GM18951 (cell line): ENCODE measurements around the gene PABPN1.
A peak's percentile ranks its signal among the peaks of the same experiment; 100 is the strongest.
"Not testable (repeated sequence)": the region's sequence is repeated elsewhere in the genome, so short reads cannot be mapped to it uniquely, and the experiment has no call there.

Experiments
- POLR2A ChIP-seq: IDR thresholded peaks from 4 replicates; pipeline ENCODE4 v1.6.1; 2011; ENCODE audit warnings: mild to moderate bottlenecking; ENCODE audit not compliant: insufficient read length, insufficient read depth; ENCODE audit errors: extremely low read depth
- in situ Hi-C: fragments of 300-500 bp; cut with MboI; formaldehyde crosslinking; loops from one replicate; pipeline ENCODE4 v1.12.0; 2022; ENCODE audit warnings: low sequenced_read_pairs, mixed read lengths, inconsistent platforms; ENCODE audit not compliant: unreplicated experiment

Gene PABPN1

DNA sequence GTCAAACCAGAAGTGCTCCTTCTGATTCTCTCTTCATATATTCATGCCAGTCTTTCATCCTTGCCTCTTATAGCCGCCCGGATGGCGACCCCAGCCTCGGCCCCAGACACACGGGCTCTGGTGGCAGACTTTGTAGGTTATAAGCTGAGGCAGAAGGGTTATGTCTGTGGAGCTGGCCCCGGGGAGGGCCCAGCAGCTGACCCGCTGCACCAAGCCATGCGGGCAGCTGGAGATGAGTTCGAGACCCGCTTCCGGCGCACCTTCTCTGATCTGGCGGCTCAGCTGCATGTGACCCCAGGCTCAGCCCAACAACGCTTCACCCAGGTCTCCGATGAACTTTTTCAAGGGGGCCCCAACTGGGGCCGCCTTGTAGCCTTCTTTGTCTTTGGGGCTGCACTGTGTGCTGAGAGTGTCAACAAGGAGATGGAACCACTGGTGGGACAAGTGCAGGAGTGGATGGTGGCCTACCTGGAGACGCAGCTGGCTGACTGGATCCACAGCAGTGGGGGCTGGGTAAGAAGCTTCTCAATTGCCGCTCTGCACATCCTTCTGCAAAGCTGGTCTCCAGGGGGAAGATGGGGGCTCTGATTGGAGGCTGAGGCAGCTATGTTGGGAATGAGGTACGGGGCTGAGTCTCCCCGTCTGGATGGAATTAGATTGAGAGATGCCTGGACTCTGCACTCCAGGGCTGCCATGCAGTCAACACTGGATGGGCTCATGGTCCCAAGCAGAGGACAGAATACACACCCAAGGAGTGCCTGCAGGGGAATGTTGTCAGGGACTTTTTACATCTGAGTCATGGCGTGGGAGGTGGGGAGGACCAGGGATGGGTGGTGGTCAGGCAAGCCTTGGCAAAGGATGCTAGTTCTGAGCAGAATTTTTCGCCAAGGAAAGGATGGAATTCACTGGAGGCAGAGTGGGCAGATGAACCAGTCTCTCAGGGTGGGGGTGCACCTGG, 13.3 kb upstream of the PABPN1 start:
- in situ Hi-C loops = no loop called here
- TF ChIP-seq POLR2A = no peak

DNA sequence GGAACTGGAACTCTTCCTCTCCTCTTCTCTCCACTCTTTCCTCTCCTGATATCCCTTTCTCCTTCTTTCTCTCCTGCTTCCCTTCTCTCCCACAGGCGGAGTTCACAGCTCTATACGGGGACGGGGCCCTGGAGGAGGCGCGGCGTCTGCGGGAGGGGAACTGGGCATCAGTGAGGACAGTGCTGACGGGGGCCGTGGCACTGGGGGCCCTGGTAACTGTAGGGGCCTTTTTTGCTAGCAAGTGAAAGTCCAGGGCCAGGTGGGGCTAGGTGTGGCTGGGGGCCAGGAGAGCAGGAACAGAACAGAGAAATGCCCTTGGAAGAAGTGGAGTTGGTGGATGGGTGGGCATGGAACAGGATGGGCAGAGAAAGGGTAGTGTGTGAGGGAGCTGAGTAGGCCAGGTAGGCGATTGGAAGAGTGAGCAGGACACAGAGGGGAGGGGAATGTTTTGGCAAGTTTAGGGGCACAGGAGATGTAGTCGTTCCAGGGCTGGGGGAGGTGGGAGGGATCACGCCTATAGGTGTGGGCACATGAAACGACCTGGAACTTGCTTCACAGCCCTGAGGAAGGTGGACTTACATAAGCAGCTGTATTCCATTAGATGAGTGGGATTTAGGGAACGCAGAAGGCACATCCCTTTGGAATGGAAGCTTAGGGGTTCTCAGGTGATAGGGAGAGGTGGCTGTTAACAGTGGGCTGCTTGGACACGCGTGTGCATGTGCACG, 12.4 kb upstream of the PABPN1 start:
- in situ Hi-C loops = no loop called here
- no peak for TF ChIP-seq POLR2A

DNA sequence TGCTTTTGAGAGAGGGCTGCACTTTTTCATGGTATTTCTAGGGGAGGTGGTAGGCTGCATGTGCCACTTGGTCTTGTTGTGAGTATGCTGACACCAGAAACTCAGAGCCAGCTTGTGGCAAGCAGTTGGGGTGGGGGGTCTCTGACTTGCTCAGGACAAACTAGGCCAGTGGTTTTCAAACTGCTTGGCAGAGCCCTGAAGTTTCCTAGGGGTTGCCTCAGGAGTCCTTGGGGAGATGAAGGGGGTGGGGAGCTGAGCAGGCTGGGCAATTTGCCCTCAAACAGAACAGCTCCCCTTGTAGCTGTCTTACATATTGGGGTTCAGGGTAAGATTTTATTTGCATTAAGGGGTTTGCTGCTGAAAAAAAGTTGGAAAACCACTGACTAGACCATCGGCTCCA, 10.7 kb upstream of the PABPN1 start:
- in situ Hi-C loops = no loop called here
- TF ChIP-seq POLR2A = no peak

DNA sequence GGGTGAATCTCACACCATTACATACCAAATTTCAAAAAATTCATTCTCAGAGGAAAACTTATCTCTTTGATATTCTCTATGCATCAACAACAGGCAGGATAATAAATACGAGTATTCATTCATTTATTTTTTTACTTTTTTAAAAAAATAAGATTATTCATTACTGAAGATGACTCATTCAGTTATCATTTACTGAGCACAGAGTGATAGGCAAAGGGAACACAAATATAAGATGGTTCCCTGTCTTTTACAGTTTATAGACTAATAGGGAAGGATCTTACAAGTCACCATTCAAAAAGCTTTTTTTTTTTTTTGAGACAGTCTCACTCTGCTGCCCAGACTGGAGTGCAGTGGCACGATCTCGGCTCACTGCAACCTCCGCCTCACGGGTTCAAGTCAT, 5.0 kb upstream of the PABPN1 start:
- in situ Hi-C loops = no loop called here
- no peak for TF ChIP-seq POLR2A

DNA sequence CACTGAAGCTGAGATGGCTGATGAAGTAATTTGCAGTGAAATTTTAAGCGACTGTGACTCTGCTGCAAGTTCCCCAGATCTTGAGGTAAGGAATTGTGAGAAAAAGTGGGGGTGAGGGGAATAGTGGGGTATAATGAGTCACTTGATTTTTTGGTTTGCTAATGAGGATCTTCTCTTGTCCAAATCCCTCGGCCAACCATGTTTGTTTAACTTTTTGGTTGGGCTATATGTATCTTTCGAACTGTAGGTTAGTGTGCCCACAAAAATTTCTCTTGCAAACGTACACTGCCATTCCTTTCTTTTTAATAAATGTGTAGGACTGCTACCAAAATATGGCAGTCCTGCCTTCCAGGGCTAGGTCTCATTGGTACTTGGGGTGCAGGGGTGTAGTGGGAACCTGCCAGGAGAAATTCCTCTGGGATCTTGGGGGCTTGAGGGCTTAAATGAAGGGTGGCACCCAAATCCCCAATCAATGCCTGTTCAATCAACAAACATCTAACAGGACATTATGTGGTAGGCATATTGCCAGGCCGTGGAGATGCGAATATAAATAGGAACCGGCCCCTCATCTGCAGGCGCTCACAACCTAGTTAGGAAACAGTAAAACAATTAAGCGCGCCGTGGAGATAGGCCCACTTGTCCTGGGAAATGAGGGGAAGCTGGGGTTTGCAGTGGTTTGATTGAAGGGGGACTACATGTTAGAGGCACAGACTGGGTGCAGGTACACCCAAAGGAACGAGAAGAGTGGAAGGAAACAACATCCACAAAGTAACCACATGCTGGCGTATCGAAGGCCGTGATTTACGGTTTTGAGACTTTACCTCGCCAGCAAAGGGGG, 1.3 kb upstream of the PABPN1 start:
- in situ Hi-C loops = no loop called here
- TF ChIP-seq POLR2A = no peak

DNA sequence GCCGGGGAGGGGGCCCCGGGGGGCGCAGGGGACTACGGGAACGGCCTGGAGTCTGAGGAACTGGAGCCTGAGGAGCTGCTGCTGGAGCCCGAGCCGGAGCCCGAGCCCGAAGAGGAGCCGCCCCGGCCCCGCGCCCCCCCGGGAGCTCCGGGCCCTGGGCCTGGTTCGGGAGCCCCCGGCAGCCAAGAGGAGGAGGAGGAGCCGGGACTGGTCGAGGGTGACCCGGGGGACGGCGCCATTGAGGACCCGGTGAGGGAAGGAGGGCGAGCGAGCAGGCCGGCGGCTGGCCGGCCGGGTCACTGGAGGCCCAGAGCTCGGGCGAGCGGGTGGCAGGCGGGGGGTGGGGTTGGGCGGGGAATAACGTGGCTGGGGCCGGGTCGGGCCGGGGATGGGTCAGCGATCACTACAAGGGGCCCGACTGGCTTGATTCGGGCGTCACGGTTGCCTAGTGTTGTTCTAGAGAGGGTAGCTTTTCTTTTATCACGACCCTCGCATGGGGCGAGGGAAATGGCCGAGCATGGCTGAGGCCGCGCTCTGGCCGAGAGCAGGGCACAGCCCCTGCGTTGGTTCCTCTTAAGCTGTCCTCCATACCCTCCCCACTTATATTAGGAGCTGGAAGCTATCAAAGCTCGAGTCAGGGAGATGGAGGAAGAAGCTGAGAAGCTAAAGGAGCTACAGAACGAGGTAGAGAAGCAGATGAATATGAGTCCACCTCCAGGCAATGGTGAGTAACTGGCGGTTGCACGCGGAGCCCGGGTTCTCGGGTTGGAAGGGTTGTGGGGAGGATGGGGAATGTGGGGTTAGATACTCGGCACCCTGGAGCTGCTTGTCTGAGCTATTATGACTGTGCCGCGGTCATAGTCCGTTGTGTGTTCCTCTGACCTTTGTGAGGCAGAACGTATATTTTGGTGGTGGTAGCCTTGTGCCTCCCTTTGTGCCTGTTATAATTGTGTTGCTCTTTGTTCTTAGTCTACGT, 603 bp downstream of the PABPN1 start:
- in situ Hi-C loops = no loop called here
- TF ChIP-seq POLR2A = peak; percentile 25

DNA sequence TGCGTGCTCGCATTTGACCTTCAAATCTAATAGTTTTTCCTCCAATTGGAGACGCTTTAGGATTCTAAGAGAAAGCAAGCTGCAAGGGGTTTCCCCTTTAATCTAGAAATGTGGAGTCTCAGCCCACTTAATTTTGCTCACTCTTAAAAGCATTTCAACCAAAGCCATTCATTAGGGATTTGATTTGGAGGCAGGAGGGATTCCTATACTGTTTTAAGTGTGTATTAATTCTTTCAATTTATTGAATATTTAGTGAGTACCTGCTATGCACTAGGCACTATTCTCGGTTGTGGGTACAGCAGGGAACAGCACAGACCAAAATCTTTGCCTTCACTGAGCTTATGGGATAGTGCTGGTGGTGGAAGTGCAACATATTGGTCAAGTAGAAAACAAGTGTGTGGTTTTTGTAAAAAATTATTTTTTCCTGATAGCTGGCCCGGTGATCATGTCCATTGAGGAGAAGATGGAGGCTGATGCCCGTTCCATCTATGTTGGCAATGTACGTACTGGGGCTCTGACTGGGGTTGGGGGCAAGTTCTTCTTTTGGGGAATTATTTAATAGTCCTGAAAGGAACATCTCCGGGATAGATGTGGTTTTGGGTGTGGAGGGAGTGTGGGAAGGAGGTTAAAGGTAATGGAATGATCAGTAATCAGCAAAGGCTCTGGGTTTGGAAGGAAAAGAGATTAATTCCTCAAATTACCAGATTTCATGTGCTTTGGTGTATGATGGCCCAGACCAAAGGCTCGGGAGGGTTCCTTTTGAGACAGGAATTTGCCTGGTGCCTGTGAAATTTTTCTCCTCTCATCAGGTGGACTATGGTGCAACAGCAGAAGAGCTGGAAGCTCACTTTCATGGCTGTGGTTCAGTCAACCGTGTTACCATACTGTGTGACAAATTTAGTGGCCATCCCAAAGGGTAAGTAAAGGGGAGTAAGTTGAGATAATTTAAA, 1.6 kb downstream of the PABPN1 start:
- TF ChIP-seq POLR2A = no peak
- in situ Hi-C loops = no loop called here

DNA sequence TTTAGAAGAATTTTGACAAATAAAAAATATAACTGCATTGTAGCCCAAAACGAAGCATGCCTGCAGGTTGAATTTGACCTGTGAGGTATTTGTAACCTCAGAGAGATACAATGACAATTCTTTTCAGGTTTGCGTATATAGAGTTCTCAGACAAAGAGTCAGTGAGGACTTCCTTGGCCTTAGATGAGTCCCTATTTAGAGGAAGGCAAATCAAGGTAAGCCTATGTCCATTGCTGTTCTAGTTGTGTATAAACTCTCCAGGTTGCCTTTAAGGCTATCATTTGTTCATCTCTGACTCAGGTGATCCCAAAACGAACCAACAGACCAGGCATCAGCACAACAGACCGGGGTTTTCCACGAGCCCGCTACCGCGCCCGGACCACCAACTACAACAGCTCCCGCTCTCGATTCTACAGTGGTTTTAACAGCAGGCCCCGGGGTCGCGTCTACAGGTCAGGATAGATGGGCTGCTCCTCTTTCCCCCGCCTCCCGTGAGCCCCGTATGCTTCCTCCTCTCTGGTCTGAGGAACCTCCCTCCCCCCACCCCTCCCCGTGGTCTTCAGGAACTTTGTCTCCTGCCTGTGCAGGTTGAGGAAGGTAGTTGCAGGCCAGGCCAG, 2.7 kb downstream of the PABPN1 start:
- TF ChIP-seq POLR2A = no peak
- in situ Hi-C loops = no loop called here

DNA sequence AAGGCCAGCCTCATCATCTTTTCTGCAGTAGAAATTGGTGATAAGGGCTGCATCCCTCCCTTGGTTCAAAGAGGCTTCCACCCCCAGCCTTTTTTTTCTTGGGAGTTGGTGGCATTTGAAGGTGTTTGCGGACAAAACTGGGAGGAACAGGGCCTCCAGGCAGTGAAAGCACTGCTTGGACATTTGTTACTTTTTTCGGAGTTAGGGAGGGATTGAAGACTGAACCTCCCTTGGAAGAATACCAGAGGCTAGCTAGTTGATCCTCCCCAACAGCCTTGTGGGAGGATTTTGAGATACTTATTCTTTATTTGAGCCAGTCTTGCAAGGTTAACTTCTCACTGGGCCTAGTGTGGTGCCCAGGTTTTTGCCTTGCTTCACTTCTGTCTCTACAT, 3.2 kb downstream of the PABPN1 start:
- in situ Hi-C loops = no loop called here
- TF ChIP-seq POLR2A = no peak

DNA sequence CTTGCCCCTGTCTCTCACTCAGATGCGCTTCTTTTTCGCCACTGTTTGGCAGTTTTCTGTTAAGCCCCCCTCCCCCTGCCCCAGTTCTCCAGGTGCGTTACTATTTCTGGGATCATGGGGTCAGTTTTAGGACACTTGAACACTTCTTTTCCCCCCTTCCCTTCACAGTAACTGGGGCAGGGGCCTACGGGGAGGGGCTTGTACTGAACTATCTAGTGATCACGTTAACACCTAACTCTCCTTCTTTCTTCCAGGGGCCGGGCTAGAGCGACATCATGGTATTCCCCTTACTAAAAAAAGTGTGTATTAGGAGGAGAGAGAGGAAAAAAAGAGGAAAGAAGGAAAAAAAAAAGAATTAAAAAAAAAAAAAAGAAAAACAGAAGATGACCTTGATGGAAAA, 3.7 kb downstream of the PABPN1 start:
- TF ChIP-seq POLR2A = no peak
- in situ Hi-C loops = no loop called here

DNA sequence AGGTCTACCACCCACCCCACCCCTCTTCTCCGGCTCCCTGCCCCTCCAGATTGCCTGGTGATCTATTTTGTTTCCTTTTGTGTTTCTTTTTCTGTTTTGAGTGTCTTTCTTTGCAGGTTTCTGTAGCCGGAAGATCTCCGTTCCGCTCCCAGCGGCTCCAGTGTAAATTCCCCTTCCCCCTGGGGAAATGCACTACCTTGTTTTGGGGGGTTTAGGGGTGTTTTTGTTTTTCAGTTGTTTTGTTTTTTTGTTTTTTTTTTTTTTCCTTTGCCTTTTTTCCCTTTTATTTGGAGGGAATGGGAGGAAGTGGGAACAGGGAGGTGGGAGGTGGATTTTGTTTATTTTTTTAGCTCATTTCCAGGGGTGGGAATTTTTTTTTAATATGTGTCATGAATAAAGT, 4.5 kb downstream of the PABPN1 start:
- in situ Hi-C loops = not testable (repeated sequence)
